Measurements from ENCODE around the gene BANF2. TPM values are rescaled to one million over a fixed set of nuclear protein-coding genes. Genes with fewer than 3 reads are reported as not detected.
A peak's percentile ranks its signal among the peaks of the same experiment; 100 is the strongest.

Gene BANF2
- total and polyA plus RNA-seq, 2 of the 4 experiments (the other 2 are of a cell fraction): not detected

DNA sequence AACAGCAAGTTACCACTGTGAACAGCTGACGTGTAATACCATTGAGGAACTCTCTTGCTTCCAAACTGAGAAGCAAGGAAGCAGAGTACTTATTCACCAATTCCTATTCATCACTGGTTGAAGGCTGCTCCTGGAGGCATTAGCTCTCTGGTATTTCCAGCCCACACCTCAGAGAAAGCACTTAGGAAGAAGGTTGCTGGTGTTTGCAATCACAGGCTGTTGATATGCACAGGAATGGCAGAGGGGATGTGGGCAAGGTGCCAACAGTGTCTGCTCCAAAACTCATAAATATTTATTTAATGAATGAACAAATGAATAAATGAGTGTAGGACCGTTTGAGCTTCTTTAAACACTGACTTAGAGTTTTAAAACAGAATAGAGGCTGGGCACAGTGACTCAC, 10.8 kb upstream of the BANF2 start:
- Histone ChIP-seq H4K91ac (ENCODE audit: insufficient read depth, low read depth, low read length) (no peak overlapping the region), H3K4ac (ENCODE audit: low read depth, low read length) (peak overlapping the region; percentile 44), H3K9me3 (ENCODE audit: control insufficient read depth, insufficient read depth, low read length) (peaks cover 12% of the 10 kb centered on the region), H3K79me1 (ENCODE audit: low read depth in 1 of 2, low read length in 2 of 2) (no peaks in the 10 kb centered on the region), H2BK20ac (ENCODE audit: low read depth, low read length) (peak overlapping the region; percentile 47), H3K27me3 (ENCODE audit: control insufficient read depth, insufficient read depth, low read length) (peaks cover 6% of the 10 kb centered on the region), H4K20me1 (ENCODE audit: insufficient read depth, low read length) (no peaks in the 10 kb centered on the region), H3K27ac (ENCODE audit: insufficient read depth, low read length) (peak overlapping the region; percentile 4; the same call in 1 of the 2 replicates), H2AFZ (replicated peaks; ENCODE audit: low read length, poor library complexity) (no peak overlapping the region), H4K8ac (ENCODE audit: low read depth in 2 of 2, low read length in 2 of 2) (no peak overlapping the region), H3K9me1 (ENCODE audit: insufficient read depth, low read length) (no peaks in the 10 kb centered on the region), H3K9ac (ENCODE audit: low read depth, low read length) (no peak overlapping the region), H2BK15ac (ENCODE audit: low read depth, low read length) (0 out of 3 replicates have a peak overlapping the region, but pooled peaks have one; percentile 6), H3K23ac (ENCODE audit: low read depth, low read length) (peak overlapping the region; percentile 8; the same call in 1 of the 2 replicates), H2AK5ac (ENCODE audit: low read depth, low read length) (no peak overlapping the region), H3K14ac (replicated peaks; ENCODE audit: low read depth, low read length) (0 out of 2 replicates have a peak overlapping the region, but pooled peaks have one; percentile 6), H3K18ac (ENCODE audit: low read depth, low read length) (peak overlapping the region; percentile 37; the same call in 1 of the 2 replicates), H2AK9ac (replicated peaks; ENCODE audit: low read depth, low read length, poor library complexity) (no peak overlapping the region), H4K5ac (ENCODE audit: low read depth, low read length) (no peak overlapping the region), H3K4me2 (ENCODE audit: low read depth, low read length) (peak overlapping the region; percentile 27), H2BK120ac (ENCODE audit: low read depth, low read length) (peak overlapping the region; percentile 4), H3K4me1 (ENCODE audit: control insufficient read depth, insufficient read depth, low read length) (peaks cover 2% of the 10 kb centered on the region; the same call in 1 of the 2 replicates), H3K56ac (ENCODE audit: extremely low read depth, insufficient read depth, low read length) (no peak overlapping the region), H2BK5ac (ENCODE audit: low read depth, low read length, poor library complexity, severe bottlenecking) (peak overlapping the region; percentile 3), H3K4me3 (ENCODE audit: insufficient read depth, low read depth, low read length) (no peak overlapping the region), H3K36me3 (ENCODE audit: control insufficient read depth, insufficient read depth, low read length) (no peaks in the 10 kb centered on the region)
- dilution Hi-C loops (cut with HindIII; ENCODE audit: low sequenced_read_pairs, unreplicated experiment) (no loop called here), in situ Hi-C loops (cut with MboI; ENCODE audit: low sequenced_read_pairs) (no loop called here), intact Hi-C loops (cut with micrococcal nuclease) (no loop called here)
- ChIA-PET POLR2A (ENCODE audit: unreplicated experiment) (no interaction called here), CTCF (interaction anchor here (0.6 kb wide), 1 partner anchor 142 kb away, joined by 3 read pairs; no protein-coding TSS in a partner anchor)
- no TSS peak for BruUV-seq (replicated peaks)
- TF ChIP-seq MXI1 (IDR thresholded peaks at IDR 0.05; ENCODE audit: borderline replicate concordance, low read depth, low read length) (no peak), RCOR1 (IDR thresholded peaks at IDR 0.05; ENCODE audit: insufficient replicate concordance, low read length) (no peak), FOS (IDR thresholded peaks at IDR 0.05; ENCODE audit: low read depth, low read length) (no peak), MAFK (IDR thresholded peaks at IDR 0.05; ENCODE audit: low read depth, low read length) (no peak), RFX5 (IDR thresholded peaks at IDR 0.05; ENCODE audit: low read depth, low read length) (no peak), CEBPB (IDR thresholded peaks at IDR 0.05; ENCODE audit: low read depth, low read length) (no peak), POLR2A (IDR thresholded peaks at IDR 0.05; ENCODE audit: low read depth, low read length) (no peak), CHD1 (IDR thresholded peaks at IDR 0.05; ENCODE audit: low read depth, low read length) (no peak), BHLHE40 (IDR thresholded peaks at IDR 0.05; ENCODE audit: low read depth, low read length) (no peak), RAD21 (IDR thresholded peaks at IDR 0.05; ENCODE audit: low read length) (no peak), MAZ (IDR thresholded peaks at IDR 0.05; ENCODE audit: borderline replicate concordance, low read depth, low read length) (no peak), NFE2L2 (IDR thresholded peaks at IDR 0.05; ENCODE audit: low read depth, low read length) (no peak)
- TF ChIP-seq, protein P1, sequence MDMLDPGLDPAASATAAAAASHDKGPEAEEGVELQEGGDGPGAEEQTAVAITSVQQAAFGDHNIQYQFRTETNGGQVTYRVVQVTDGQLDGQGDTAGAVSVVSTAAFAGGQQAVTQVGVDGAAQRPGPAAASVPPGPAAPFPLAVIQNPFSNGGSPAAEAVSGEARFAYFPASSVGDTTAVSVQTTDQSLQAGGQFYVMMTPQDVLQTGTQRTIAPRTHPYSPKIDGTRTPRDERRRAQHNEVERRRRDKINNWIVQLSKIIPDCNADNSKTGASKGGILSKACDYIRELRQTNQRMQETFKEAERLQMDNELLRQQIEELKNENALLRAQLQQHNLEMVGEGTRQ (IDR thresholded peaks at IDR 0.05; ENCODE audit: low read depth, low read length): no peak
- TF ChIP-seq, protein P2, sequence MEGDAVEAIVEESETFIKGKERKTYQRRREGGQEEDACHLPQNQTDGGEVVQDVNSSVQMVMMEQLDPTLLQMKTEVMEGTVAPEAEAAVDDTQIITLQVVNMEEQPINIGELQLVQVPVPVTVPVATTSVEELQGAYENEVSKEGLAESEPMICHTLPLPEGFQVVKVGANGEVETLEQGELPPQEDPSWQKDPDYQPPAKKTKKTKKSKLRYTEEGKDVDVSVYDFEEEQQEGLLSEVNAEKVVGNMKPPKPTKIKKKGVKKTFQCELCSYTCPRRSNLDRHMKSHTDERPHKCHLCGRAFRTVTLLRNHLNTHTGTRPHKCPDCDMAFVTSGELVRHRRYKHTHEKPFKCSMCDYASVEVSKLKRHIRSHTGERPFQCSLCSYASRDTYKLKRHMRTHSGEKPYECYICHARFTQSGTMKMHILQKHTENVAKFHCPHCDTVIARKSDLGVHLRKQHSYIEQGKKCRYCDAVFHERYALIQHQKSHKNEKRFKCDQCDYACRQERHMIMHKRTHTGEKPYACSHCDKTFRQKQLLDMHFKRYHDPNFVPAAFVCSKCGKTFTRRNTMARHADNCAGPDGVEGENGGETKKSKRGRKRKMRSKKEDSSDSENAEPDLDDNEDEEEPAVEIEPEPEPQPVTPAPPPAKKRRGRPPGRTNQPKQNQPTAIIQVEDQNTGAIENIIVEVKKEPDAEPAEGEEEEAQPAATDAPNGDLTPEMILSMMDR (conservative IDR thresholded peaks at IDR 0.05; ENCODE audit: low read depth, low read length): no peak
- TF ChIP-seq, protein P3, sequence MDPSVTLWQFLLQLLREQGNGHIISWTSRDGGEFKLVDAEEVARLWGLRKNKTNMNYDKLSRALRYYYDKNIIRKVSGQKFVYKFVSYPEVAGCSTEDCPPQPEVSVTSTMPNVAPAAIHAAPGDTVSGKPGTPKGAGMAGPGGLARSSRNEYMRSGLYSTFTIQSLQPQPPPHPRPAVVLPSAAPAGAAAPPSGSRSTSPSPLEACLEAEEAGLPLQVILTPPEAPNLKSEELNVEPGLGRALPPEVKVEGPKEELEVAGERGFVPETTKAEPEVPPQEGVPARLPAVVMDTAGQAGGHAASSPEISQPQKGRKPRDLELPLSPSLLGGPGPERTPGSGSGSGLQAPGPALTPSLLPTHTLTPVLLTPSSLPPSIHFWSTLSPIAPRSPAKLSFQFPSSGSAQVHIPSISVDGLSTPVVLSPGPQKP (IDR thresholded peaks at IDR 0.05; ENCODE audit: borderline replicate concordance, low read depth, low read length): no peak
- ATAC-seq (ENCODE audit: low read depth): peak; percentile 84
- WGBS, 2 experiments (ENCODE audit: extremely low coverage in 2 of 2, insufficient read length in 1 of 2): no CpG with 5 or more reads among the region's 2 CpGs
- DNase-seq: peak; percentile 73

All from IMR-90 (cell line).